Measurements from ENCODE around the gene CNKSR3.
"Not testable (repeated sequence)": the region's sequence is repeated elsewhere in the genome, so short reads cannot be mapped to it uniquely, and the experiment has no call there.

CNKSR3 gene

GRCh38 chr6:154549179-154549578, 38.7 kb upstream of the CNKSR3 start:
- H3K4me3 ChIP-seq (ENCODE audit: low read length) = no peak overlapping the region
- DNase-seq (ENCODE audit: low read depth) = no peak
- TF ChIP-seq, protein P1, sequence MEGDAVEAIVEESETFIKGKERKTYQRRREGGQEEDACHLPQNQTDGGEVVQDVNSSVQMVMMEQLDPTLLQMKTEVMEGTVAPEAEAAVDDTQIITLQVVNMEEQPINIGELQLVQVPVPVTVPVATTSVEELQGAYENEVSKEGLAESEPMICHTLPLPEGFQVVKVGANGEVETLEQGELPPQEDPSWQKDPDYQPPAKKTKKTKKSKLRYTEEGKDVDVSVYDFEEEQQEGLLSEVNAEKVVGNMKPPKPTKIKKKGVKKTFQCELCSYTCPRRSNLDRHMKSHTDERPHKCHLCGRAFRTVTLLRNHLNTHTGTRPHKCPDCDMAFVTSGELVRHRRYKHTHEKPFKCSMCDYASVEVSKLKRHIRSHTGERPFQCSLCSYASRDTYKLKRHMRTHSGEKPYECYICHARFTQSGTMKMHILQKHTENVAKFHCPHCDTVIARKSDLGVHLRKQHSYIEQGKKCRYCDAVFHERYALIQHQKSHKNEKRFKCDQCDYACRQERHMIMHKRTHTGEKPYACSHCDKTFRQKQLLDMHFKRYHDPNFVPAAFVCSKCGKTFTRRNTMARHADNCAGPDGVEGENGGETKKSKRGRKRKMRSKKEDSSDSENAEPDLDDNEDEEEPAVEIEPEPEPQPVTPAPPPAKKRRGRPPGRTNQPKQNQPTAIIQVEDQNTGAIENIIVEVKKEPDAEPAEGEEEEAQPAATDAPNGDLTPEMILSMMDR (IDR thresholded peaks at IDR 0.05; ENCODE audit: insufficient read depth, low read depth, low read length, missing control alignments) = no peak

GRCh38 chr6:154548130-154548830, 37.8 kb upstream of the CNKSR3 start:
- no peak overlapping the region for H3K4me3 ChIP-seq (ENCODE audit: low read length)
- no peak for DNase-seq (ENCODE audit: low read depth)
- TF ChIP-seq, protein P1 (IDR thresholded peaks at IDR 0.05; ENCODE audit: insufficient read depth, low read depth, low read length, missing control alignments) = no peak

- TF ChIP-seq, protein P1 (IDR thresholded peaks at IDR 0.05; ENCODE audit: insufficient read depth, low read depth, low read length, missing control alignments) = no peak
- no peak overlapping the region for H3K4me3 ChIP-seq (ENCODE audit: low read length)
- no peak for DNase-seq (ENCODE audit: low read depth)
Measured at GRCh38 chr6:154543628-154544027, 33.1 kb upstream of the CNKSR3 start.

DNA sequence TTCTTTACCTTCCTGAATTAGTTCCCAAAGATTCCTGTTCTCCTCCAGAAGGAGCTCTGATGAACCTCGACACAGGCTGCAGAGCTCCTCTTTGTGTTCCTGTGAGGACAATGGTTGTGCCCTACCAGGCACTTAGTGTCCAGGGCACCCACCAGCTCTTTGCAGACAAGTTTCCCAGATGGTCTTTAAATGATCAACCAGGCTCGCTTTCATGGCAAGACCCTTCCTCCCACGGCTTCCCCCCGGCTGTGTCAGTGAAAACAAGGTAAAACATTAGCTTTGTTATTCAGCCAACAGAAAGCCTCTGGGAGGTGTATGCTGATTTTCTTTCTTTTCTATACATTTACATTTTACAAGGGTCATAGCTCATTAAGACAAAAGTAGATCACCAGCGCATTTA, 32.3 kb upstream of the CNKSR3 start:
- H3K4me3 ChIP-seq (ENCODE audit: low read length) = no peak overlapping the region
- TF ChIP-seq, protein P1 (IDR thresholded peaks at IDR 0.05; ENCODE audit: insufficient read depth, low read depth, low read length, missing control alignments) = no peak
- no peak for DNase-seq (ENCODE audit: low read depth)

DNA sequence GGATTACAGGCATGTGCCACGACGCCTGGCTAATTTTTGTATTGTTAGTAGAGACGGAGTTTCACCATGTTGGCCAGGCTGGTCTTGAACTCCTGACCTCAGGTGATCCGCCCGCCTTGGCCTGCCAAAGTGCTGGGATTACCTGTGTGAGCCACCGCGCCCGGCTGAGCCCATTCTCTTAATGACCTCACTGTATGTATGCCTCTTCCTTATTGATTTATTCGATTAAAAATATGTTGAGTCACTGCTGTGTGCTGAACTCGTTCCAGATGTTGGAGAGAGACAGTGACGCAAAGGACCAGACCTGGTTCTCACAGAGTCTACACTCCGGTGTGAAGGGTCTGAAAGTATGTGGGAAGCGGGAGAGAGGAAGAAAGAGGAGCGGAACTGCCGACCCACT, 31.4 kb upstream of the CNKSR3 start:
- DNase-seq (ENCODE audit: low read depth); H3K4me3 ChIP-seq (ENCODE audit: low read length): not testable (repeated sequence)

DNA sequence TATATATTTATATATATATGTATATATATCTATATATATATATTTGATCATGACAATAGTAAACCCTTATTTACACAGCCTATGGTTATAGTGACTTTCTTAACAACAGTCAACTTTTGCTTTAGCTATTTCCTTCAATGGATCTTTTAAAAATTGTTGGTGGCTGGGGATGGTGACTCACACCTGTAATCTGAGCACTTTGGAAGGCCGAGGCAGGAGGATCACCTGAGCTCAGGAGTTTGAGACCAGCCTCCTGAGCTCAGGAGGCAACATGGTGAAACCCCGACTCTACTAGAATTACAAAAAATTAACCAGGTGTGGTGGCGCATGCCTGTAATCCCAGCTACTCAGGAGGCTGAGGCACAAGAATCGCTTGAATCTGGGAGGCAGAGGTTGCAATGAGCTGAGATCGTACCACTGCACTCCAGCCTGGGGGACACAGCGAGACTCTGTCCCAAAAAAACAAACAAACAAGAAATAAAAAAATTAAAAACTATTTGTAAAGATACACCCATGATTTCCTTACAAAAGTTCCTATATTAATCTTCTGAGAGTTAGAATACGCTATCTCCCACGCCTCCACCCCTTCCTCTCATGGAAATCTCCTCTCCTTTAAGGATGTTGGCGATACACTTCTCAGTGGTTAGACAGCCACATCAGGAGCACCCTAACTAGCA, 29.2 kb upstream of the CNKSR3 start:
- TF ChIP-seq, protein P1 (IDR thresholded peaks at IDR 0.05; ENCODE audit: insufficient read depth, low read depth, low read length, missing control alignments) = no peak
- DNase-seq (ENCODE audit: low read depth) = no peak

GRCh38 chr6:154538640-154539191, 28.2 kb upstream of the CNKSR3 start:
- no peak overlapping the region for H3K4me3 ChIP-seq (ENCODE audit: low read length)
- TF ChIP-seq, protein P1 (IDR thresholded peaks at IDR 0.05; ENCODE audit: insufficient read depth, low read depth, low read length, missing control alignments) = no peak
- no peak for DNase-seq (ENCODE audit: low read depth)

More for the DNA sequence above, 29.2 kb upstream of the CNKSR3 start:
- no peak overlapping the region for H3K4me3 ChIP-seq (ENCODE audit: low read length)

Data from epithelial cell of esophagus (primary cell).